IPS DF 4.7 (cell line): Measurements from ENCODE around the gene TACC3.
A peak's percentile ranks its signal among the peaks of the same experiment; 100 is the strongest.
"Not testable (repeated sequence)": the region's sequence is repeated elsewhere in the genome, so short reads cannot be mapped to it uniquely, and the experiment has no call there.

ENCODE experiments used
- DNase-seq: peaks from one replicate; pipeline ENCODE4 v3.0.0-alpha.2; 2013; ENCODE audit warnings: low spot score; ENCODE audit errors: extremely low read depth

Gene TACC3

GRCh38 chr4:1721003-1721665, at the start of gene TACC3, which contains the start of gene TMEM129:
TSS of gene TACC3 (plus strand) at chr4:1721521. CDS start at chr4:1723422, 1,901 bp downstream.
TSS of gene TMEM129 (minus strand) at chr4:1721323. CDS start at chr4:1720837, 486 bp downstream.
- peak; percentile 93 for DNase-seq

- DNase-seq, result no peak
Observed at GRCh38 chr4:1673671-1674070, 47.6 kb upstream of the TACC3 start.

- DNase-seq, result no peak
Observed at GRCh38 chr4:1674682-1675081, 46.6 kb upstream of the TACC3 start.

- no peak for DNase-seq
Observed at GRCh38 chr4:1675136-1675801, 46.1 kb upstream of the TACC3 start.

GRCh38 chr4:1675802-1676137, 45.6 kb upstream of the TACC3 start:
- DNase-seq, result no peak

GRCh38 chr4:1676605-1677525, 44.5 kb upstream of the TACC3 start:
- no peak for DNase-seq

- no peak for DNase-seq
Observed at GRCh38 chr4:1678244-1678643, 43.1 kb upstream of the TACC3 start.

GRCh38 chr4:1682860-1683259, 38.5 kb upstream of the TACC3 start:
- DNase-seq, result no peak

- no peak for DNase-seq
Observed at GRCh38 chr4:1683261-1683735, 38.0 kb upstream of the TACC3 start.

- no peak for DNase-seq
Observed at GRCh38 chr4:1683736-1684505, 37.4 kb upstream of the TACC3 start, which contains the start of gene FAM53A. TSS of gene FAM53A (minus strand) at chr4:1684313. CDS start at chr4:1668741, 15,572 bp downstream.

GRCh38 chr4:1684506-1685234, 36.7 kb upstream of the TACC3 start:
- no peak for DNase-seq

GRCh38 chr4:1685235-1686150, 35.8 kb upstream of the TACC3 start:
- no peak for DNase-seq

- DNase-seq, result no peak
Observed at GRCh38 chr4:1686440-1687036, 34.8 kb upstream of the TACC3 start.

GRCh38 chr4:1690698-1691097, 30.6 kb upstream of the TACC3 start:
- no peak for DNase-seq

GRCh38 chr4:1691737-1692373, 29.5 kb upstream of the TACC3 start:
- no peak for DNase-seq

- no peak for DNase-seq
Observed at GRCh38 chr4:1693131-1693896, 28.0 kb upstream of the TACC3 start.

- DNase-seq, result no peak
Observed at GRCh38 chr4:1695913-1696312, 25.4 kb upstream of the TACC3 start.

- not testable (repeated sequence) for DNase-seq
Observed at GRCh38 chr4:1701671-1702070, 19.6 kb upstream of the TACC3 start.
